Endometrium (tissue), 2 donors: ENCODE data around the gene KATNBL1.

Experiments used
- FAIRE-seq: peaks from 2 replicates; lab custom pipeline; 2012; peaks lifted over from hg19 to GRCh38; lab: Jason Lieb, UNC
- donor health status: control.
- donor health status: control.

The KATNBL1 gene, protein sequence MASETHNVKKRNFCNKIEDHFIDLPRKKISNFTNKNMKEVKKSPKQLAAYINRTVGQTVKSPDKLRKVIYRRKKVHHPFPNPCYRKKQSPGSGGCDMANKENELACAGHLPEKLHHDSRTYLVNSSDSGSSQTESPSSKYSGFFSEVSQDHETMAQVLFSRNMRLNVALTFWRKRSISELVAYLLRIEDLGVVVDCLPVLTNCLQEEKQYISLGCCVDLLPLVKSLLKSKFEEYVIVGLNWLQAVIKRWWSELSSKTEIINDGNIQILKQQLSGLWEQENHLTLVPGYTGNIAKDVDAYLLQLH

DNA sequence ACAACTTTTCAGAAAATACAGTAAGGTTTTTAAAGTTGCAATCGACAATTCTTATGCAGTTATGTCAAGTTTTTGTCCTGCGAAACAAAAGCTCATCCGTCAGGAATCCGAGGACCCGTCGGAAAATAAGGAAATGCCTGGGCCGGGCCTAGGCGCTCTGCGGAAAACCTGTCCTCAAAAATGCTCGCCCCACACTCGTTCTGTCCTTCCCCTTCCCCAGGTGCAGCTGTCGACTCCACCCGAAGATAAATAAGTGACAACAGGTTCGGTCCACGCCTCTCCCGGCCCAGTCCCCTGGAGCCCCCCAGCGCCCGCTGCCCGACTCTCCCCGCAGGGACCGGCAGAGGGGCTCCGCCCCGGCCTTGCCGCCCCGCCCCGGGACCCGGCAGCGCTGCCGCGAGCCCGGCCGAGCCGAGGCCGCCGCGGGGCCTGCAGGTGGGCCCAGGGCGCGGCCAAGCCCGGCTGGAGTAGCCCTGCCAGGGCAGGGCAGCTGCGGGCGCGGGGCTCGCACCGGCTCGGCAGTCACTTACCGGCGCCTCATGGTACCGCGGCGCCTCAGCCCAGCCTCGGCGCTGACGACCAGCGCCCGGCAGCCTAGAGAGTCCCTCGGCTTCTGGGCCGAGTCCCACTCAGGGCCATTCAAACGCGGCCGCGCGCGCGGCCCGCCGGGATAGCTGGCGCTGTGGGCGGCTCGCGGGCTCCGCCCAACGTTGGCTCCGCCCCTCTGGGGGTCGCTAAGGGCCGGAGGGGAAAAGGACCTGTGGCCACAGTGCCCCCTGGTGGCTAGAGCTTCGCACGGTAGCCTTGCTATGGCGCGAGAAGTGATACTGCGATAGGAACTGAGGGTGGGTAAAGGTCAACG, at the start of gene KATNBL1:
Gene KATNBL1 (minus strand): TSS at position 676 of the 862 bp plus-strand sequence. CDS start 46,420 bp downstream, outside the sequence.
- FAIRE-seq, result no peak

DNA sequence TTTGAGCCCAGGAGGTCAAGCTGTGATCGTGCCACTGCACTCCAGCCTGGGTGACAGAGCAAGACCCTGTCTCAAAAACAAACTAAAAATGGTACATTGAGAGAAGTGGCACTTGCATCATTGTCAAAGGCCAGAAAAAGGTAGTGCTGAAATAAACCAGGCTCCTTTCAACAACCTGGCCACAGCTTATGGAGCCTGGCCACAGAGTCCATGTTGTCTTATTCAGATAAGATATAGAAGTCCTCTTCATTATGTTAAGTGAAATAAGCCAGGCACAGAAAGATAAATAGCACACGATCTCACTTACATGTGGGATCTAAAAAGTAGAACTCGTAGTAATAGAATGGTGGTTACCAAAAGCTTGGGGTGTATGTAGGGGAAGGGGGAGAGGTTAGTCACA, 49.7 kb upstream of the KATNBL1 start:
- FAIRE-seq, result no peak

DNA sequence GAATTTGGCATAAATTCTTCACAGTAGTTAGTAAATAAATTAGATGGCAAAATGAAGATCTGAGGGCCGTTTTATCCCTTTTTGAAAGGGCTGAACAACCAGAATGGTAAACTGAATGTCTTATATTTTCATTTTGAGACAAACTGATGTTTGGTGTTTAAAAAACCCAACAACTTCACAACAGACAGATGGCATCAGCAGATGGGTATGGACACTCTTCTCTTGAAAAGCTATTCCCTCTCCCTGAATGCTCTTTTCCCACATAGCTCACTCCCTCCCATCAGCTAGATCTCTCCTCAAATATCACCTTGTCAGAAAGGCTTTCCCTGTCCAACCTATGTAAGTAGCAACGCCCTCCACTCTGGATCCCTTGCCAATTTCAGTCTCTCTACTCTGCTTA, 48.3 kb upstream of the KATNBL1 start:
- no peak for FAIRE-seq

DNA sequence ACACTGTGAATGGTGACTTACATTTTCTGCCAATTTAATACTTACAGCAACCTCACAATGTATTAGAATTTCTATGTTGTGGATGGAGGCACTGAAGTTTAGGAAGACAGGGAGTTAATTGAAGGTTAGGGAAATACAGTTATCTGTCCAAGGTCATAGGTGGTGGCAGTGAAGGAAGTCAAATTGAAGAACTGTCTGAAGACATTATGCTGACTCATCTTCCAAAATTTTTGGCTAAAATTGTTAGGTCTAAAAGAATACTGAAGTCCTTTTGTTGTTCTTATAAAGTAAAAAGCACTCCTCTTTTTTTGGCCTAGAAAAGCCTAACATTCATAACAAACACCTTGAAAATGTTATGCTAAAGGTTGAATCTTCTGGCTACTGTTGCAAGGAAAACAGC, 42.6 kb upstream of the KATNBL1 start:
- no peak for FAIRE-seq

DNA sequence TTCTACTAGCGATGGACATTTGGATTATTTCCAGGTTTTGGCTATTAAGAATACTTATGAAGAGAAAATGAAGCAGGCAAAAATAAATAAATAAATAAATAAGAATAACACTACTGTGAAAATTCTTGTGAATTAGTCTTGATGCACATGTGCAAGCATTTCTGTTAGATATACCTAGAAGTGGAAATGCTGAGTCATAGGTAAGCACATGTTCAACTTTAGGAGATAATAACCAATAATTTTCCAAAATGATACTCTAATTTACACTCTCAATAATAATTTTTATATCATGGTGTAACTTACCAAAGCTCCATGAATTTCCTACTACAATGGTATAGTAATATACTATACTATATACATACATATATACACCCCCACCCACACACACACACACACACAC, 38.3 kb upstream of the KATNBL1 start:
- FAIRE-seq, result no peak

DNA sequence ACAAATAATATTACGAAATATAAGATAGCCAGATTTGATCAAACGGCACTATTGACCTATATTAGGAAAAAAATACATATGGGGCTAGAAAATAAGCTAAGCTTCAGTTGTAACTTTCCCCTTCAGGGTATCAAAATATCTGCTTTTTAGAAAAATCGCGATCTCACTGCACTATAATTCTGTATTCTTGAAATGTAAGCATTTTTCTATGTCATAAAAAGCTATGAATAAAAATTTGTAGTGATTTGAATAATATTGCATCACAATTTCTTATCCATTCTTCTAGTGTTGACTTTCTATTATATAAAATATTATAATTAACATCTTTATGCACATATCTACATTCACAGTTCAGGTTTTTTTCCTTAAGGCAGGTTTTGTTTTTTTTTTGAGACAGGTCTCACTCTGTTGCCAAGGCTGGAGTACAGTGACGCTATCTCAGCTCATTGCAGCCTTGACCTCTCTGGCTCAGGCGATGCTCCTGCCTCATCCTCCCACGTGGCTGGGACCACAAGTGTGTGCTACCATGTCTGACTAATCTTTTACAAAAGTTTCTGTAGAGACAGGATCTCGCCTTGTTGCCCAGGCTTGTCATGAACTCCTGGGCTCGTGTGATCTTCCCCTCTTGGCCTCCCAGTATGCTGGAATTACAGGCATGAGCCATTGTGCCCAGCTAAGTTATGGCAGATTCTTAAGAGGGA, 36.5 kb upstream of the KATNBL1 start:
- FAIRE-seq, result no peak

DNA sequence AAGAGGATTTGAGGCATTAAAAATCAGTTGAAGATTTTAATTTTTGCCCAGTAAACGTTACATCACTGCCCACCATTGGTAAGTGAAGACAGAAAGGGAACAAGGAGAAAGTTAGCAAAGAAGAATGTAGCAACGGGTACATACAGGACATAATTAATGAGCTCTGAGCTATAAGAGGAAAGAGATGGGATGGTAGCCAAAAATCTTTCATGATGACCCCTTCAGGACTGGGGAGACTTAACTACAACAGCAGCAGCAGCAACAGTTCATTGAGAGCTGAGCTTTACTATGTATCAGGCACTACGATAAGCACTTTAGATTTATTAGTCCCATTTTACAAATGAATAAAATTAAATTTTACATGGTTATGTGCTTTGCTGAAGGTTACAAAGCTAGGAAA, 33.3 kb upstream of the KATNBL1 start:
- no peak for FAIRE-seq

DNA sequence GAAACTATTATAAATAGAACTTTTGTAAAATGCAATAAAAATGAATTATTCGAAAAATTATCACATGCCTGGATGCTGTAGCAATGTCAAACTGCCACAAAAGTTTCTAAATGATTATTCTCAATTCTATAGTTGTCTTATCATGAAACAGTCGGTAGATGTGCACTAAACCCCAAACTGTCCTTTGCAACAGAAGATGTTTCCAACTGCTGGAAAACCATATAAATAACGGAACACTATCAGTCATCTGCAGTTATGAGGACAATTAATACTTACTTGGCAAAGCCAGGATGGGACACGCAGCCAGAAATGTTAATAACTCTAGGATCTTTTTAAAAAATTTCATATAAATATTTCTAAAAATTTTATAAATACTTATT, 32.4 kb upstream of the KATNBL1 start:
- FAIRE-seq, result no peak

DNA sequence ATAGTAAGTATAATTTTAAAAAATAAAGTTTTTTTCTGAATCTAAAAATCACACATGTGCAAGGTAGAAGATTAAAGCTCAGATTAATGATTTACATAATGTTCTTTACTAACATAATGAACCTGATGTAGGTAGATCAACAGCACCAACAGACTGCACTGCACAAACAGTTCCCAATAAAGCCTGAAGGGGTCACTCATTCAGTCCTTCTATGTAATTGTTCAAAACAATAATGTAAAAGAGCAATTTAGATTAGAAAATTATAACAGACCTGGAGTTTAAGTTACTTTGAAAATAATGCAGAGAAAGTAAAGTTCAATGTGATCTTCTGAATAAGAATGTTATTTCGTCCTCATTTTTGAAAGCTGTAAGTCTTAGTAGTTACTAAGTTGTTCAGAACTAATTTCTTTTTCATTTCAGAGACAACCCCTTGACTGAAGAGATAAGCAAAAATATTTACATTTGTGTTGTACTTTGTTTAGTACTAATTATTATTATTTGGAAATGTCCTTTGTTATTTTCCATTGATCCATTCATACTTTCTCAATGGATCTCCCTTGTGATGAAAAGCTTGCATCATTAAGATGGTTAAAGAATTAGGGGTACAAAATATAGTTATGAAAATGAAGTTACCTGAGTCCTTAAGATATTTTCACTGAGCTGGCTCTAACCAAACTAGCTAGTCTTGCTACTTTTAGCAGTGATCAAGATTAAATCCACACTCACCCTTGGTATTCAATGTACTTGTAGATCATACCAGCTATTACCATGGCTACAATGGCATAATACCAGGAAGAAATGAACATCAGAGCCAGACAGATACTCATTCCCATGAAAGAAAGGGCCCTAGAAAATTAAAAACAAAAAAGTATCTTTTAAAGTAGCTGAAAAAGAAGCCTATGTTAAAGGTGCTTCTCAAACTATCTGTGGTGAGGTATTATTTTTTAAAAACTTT, 31.8 kb upstream of the KATNBL1 start:
- no peak for FAIRE-seq

DNA sequence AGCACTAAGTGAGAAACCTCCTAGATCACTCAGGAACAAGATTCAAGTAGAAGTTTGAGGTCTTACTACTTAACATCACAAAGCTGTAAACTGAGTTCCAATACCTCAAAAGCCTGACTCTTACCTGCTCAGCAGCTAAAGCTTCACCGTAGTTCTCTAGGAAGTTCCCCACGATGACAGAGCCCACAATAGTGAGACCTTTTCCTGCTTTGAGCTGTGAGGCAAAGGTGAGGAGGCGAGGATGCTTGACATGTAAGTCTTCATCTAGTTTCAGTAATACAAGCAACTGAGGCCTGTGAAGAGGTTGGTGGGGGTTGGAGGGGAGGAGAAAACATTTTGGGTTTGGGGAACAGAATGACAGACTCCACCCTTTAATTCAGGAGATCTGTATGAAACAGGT, 30.6 kb upstream of the KATNBL1 start:
- no peak for FAIRE-seq

DNA sequence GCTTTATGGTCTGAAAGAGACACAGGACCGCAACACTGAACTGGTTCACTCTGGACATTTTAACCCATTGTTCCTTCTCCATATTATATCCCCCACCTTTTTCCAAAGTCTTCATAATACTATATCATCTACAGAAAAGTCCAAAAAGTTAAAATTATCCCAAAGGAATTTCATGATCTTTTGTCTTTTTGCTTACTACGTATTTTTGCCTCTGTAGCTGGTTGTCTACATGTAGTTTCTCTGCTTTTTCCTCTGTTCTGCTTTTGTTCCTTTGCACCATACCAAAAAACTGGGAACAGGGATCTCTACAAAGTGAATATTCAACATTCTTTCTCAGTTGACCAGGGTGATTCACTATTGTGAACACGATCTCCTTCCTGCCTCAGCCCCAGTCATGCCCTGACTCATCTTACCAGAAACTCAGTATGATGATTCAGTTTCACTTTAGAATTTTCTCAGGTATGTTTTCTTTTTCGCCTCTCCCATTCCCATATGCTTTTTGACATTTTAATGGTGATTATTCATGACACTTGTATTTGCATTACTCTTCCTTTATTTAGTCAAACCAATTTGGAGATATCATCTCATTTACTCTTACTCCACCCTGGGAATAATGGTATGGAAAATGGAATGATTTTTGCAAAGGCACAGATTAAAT, 29.4 kb upstream of the KATNBL1 start:
- no peak for FAIRE-seq

DNA sequence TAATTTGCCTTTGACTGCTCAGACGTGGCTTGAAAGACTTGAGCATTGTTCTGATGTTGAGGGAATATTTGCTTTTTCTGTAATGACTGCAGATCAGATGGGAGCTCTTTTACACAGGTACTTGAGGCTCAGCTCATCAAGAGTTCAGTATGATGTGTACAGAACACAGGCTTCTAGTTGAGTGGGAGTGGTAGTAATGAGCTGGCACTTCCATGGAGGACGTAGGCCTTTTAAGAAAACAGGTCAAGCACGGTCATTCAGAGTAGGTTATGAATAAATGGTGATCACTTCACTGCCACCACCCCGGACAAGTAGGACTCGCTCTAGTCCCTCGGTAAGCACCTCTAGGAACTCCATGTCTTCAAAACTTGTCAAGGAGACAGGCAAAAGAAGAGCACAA, 23.7 kb upstream of the KATNBL1 start:
- FAIRE-seq, result no peak

DNA sequence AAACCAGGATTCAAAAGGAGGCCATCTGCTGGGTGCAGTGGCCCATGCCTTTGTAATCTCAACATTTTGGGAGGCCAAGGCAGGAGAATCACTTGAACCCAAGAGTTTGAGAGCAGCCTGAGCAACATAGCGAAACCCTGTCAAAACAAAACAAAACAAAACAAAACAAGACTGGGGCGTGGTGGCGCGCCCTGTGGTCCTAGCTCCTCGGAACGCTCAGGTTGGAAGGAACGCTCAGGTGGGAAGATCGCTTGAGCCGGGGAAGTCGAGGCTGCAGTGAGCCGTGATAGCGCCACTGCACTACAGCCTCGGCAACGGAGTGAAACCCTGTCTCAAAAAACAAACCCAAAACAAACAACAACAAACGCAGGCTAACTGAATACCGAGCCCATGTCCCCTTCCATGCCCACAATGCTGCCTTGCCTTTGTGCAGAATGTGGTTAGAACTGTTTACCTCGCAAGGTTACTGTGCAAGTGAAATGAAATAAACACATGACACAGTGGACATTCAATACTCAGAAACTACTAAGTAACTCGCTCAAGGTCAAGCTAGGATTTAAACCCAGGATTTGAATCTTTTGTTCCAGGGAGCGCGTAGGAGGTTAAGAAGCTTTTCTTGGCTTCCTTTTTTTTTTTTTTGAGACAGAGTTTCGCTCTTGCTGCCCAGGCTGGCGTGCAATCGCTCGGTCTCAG, 14.2 kb upstream of the KATNBL1 start:
- FAIRE-seq, result no peak

DNA sequence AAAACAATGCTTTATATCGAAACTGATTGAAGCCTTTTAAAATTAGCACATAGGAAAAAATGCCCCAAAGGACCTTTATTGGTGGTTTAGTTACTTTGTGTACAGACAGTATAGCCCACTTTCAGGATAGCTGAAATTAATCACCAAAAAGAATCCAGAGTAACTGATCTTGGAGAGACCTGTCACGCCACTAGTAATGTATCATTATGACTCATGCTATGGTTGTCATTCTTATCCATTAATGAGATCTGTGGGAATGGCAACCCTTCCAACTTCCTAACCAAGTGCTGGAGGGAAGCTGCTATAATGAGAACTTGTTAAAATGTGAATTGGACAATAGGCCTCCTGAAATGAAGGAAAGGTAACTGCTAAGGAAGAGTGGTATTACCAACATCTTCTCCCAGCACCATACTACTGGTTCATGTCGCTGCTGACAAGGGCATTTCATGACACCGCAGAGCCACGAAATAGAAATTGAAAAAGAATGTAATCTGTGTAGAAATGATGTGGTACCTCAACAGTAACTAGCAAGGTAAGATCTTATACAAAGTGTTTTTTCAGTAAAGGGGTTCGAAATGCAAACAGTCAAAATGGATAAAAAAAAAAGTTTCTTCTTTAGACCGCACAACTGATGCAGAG, 7.8 kb upstream of the KATNBL1 start:
- no peak for FAIRE-seq

DNA sequence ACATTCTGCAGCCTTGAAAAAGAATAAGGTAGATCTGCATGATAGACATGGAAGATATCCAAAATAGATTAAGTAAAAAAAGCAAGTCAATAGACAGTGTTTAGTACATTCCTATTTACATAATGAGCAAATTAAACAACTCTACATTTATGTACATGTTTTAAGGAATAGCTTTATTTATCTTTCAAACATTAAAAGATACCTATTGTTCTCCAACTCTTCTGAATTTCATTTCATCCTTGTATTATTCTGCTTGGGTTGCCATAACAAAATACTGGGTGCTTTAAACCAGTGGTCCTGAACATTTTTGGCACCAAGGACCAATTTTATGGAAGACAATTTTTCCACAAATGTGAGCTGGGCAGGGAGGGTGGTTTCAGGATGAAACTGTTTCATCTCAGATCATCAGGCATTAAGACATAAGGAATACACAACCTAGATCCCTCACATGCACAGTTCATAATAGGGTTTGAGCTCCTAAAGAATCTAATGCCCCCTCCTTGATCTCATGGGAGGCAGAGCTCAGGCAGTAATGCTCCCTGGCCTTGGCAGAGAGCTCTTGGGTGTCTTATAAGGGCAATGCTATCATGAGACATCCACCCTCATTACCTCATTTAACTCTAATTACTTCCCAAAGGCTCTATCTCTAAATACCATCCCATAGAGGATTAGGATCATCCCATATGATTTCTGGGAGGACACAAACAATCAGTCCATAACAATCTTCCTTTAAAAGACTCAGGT, 6.8 kb upstream of the KATNBL1 start:
- no peak for FAIRE-seq

DNA sequence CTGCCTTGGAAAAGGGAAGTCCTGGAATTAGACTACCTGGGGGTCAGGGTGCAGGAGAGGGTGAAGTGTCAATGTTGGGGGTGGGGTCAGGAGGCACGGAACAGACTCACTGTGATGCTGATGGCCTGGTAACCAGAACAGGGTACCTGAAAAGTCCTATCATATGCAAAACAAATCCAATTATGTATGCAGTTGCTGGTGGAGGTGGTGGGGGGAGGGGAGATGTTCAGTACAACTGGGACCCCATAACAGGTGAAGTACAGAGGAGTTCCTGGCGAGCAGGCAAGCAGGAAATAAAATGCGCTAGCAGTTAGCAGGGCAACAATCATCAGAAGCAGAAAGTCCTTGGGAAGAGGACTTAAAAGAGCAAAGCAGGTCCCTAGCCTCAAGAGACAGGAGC, 4.2 kb upstream of the KATNBL1 start:
- no peak for FAIRE-seq

DNA sequence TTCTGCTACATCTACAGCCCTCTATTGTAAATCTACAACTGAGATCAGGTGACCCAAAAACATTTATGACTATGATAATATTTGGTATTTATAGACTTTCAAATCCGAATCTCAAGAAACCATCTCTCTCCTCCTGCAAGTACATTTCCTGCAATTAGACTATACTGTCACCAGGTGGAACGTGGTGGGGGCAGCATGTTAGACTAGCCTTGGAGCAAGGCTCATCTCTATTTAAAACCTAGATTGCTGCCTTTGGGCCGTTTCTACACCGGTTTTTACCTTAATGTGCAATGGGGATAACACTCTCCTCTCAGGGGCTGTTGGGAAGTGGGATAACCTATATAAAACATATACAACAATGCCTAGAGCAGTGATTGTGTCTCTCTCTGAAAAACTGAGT, 3.8 kb upstream of the KATNBL1 start:
- no peak for FAIRE-seq

DNA sequence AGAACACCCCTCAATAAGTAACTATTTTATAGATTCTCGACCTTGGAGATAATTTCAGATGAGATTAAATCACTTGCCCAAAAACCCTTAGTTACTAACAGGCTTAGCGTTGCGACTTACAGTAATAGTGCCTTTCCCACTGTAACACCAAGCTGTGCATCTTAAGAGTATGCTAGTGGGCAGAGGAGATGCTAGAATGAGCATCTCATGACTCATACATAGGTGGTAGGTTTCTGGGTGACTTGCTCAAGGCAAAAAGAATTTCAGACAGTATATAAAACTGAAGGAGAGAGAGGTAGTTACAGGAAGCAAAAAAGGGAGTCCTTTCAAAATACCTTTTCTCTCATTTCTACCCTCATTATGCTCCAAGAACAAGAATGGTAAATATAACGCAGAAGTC, 3.9 kb downstream of the KATNBL1 start:
- no peak for FAIRE-seq

DNA sequence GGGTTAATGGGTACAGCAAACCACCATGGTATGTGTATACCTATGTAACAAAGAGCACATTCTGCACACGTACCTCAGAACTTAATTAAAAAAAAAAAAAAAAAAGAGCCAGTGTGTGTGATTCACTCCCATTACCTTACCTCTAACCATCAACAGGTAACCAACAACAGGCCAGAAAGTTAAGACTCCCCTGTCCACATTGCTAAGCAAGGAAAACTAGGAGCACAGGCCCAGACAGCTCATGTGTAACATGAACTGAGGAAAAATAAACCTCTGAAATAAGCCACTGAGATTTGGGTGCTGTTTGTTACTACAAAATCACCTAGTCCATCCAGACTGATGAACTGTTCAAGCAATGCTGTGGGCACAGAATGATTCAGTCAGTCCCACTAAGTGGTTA, 6.0 kb downstream of the KATNBL1 start:
- no peak for FAIRE-seq

DNA sequence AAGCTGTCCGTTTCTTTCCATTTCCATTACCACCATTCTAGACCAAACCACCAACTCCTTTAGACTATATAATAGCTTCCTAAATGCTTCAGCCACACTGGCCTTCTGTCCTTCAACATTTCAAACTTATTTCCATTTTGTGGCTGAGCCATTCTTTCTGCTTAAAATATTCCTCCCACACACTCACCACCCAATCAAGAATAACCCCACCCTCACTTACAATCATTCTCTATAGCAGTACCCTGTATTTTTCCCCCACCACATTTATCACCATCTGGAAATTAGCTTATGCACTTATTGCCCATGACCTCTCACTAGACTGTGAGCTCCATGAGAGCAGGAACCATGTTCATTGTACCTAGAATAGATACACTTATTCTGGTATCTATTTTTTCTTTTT, 6.6 kb downstream of the KATNBL1 start:
- FAIRE-seq, result no peak
